ENCODE data around the gene SLX4.

The SLX4 gene

DNA sequence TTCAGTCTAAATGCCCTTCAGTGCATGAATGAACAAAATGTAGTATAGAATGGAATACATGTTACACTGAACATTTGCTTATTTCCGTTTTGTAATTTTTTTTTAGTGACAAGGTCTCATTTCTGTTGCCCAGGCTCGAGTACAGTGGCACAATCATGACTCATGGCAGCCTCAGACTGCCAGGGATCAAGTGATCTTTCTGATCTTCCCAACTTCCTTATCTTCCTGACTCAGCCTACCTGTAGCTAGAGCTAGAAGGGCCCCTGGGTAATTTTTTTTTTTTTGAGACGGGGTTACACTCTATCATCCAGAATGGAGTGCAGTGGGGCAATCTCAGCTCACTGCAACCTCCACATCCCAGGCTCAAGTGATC is 7.3 kb upstream of the SLX4 start:
- Histone ChIP-seq H3K9ac (ENCODE audit: low read length) (no peak overlapping the region), H3K4me3 (ENCODE audit: low read length) (no peak overlapping the region), H3K4me1 (ENCODE audit: low read length) (peaks cover 25% of the 10 kb centered on the region), H3K27me3 (replicated peaks; ENCODE audit: insufficient read depth, low read length) (no peaks in the 10 kb centered on the region), H4K20me1 (ENCODE audit: insufficient read depth, low read length) (no peaks in the 10 kb centered on the region), H3K36me3 (replicated peaks; ENCODE audit: insufficient read depth, low read length) (0 out of 2 replicates have a peak, but pooled peaks cover 4% of the 10 kb centered on the region), H3K79me2 (ENCODE audit: low read length) (peaks cover 73% of the 10 kb centered on the region), H3K9me3 (replicated peaks; ENCODE audit: insufficient read depth, low read length) (no peaks in the 10 kb centered on the region), H2AFZ (ENCODE audit: low read length) (no peak overlapping the region), H3K27ac (ENCODE audit: low read length) (no peak overlapping the region), H3K9me2 (replicated peaks; ENCODE audit: insufficient read depth, low read length) (no peaks in the 10 kb centered on the region), H3K4me2 (ENCODE audit: low read depth, low read length) (no peak overlapping the region), H3F3A (ENCODE audit: insufficient read depth, low read length) (peaks cover 27% of the 10 kb centered on the region)
- no peak for DNase-seq
- TF ChIP-seq EZH2 (optimal IDR thresholded peaks at IDR 0.05; ENCODE audit: low read depth, low read length) = no peak
- TF ChIP-seq EZH2phosphoT487 (IDR thresholded peaks at IDR 0.05; ENCODE audit: low read length) = no peak
- TF ChIP-seq, protein P1, sequence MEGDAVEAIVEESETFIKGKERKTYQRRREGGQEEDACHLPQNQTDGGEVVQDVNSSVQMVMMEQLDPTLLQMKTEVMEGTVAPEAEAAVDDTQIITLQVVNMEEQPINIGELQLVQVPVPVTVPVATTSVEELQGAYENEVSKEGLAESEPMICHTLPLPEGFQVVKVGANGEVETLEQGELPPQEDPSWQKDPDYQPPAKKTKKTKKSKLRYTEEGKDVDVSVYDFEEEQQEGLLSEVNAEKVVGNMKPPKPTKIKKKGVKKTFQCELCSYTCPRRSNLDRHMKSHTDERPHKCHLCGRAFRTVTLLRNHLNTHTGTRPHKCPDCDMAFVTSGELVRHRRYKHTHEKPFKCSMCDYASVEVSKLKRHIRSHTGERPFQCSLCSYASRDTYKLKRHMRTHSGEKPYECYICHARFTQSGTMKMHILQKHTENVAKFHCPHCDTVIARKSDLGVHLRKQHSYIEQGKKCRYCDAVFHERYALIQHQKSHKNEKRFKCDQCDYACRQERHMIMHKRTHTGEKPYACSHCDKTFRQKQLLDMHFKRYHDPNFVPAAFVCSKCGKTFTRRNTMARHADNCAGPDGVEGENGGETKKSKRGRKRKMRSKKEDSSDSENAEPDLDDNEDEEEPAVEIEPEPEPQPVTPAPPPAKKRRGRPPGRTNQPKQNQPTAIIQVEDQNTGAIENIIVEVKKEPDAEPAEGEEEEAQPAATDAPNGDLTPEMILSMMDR (IDR thresholded peaks at IDR 0.05; ENCODE audit: low read length) = no peak

DNA sequence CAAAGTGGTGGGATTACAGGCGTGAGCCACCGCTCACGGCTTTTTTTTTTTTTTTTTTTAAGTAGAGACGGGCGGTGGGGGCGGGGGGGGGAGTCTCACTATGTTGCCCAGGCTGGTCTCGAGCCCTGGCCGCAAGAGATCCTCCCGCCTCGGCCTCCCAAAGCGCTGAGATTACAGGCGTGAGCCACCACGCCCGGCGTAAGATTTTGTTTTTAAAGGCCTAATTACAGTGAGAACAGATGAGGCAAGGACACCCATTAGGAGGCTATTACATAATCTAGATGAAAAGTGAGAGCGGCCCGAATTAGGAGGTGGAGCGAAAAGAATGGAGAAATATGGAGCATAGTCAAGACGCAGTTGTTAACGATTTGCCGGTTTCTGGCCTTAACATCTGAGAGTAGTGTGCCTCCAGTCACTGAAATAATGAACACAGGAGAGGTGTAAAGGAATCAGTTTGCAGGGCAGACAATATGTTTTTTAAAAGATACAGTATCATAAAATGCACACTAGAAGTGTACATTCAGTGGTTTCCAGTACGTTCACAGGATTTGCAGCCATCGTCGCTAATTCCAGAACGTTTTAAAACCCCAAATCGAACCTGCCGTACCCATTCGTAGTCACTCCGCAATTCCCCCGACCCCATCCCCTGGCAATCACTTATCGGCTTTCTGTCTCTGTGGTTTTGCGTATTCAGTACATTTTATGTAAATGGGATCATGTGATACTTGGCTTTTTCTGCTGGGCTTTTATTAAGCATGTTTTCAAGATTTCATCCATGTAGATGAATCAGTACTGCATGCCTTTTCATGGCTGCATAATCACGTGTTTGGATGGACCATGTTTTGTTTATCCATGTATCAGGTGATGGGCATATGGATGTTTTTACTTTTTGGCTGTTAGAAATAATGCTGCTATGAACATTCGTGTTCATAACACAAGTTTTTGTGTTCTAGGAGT is 1.4 kb upstream of the SLX4 start:
- peaks cover 3% of the 10 kb centered on the region; the same call in 1 of the 2 replicates for H3F3A ChIP-seq (ENCODE audit: insufficient read depth, low read length)
- no peak overlapping the region for H2AFZ ChIP-seq (ENCODE audit: low read length)
- H3K36me3 ChIP-seq (replicated peaks; ENCODE audit: insufficient read depth, low read length) = 0 out of 2 replicates have a peak, but pooled peaks cover 4% of the 10 kb centered on the region
- TF ChIP-seq EZH2 (optimal IDR thresholded peaks at IDR 0.05; ENCODE audit: low read depth, low read length) = no peak
- TF ChIP-seq EZH2phosphoT487 (IDR thresholded peaks at IDR 0.05; ENCODE audit: low read length) = no peak
- TF ChIP-seq, protein P1 (IDR thresholded peaks at IDR 0.05; ENCODE audit: low read length) = no peak
- no peaks in the 10 kb centered on the region for H3K9me3 ChIP-seq (replicated peaks; ENCODE audit: insufficient read depth, low read length)
- H3K9ac ChIP-seq (ENCODE audit: low read length) = peak overlapping the region; percentile 91; the same call in 1 of the 2 replicates
- peaks cover 14% of the 10 kb centered on the region for H3K4me1 ChIP-seq (ENCODE audit: low read length)
- H4K20me1 ChIP-seq (ENCODE audit: insufficient read depth, low read length) = no peaks in the 10 kb centered on the region
- H3K27me3 ChIP-seq (replicated peaks; ENCODE audit: insufficient read depth, low read length) = no peaks in the 10 kb centered on the region
- no peak overlapping the region for H3K27ac ChIP-seq (ENCODE audit: low read length)
- H3K79me2 ChIP-seq (ENCODE audit: low read length) = peaks cover 70% of the 10 kb centered on the region
- DNase-seq = no peak
- no peaks in the 10 kb centered on the region for H3K9me2 ChIP-seq (replicated peaks; ENCODE audit: insufficient read depth, low read length)
- peak overlapping the region; percentile 73; the same call in 1 of the 2 replicates for H3K4me2 ChIP-seq (ENCODE audit: low read depth, low read length)
- H3K4me3 ChIP-seq (ENCODE audit: low read length) = peak overlapping the region; percentile 98

DNA sequence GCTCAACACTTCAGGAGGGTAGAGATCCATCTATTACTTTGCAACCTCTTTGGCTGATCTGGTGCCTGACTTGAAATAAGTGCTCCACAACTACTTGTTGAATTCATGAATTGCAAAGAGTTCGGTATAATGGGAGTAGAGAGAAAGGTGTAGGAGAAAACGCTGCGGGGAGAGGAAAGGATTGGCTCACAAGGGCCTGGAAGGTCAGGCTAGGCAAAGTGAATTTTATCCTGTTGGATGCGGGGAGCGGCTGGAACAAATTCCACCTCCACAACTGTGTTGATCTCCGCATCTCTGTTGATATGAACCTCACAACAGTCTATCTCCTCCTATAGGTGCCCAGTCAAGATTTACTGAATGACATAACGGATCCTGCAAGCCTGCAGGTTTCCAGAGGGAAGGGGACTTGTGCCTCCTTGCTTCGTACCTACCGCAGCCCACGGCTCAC is 684 bp downstream of the SLX4 start:
- no peak for TF ChIP-seq EZH2phosphoT487 (IDR thresholded peaks at IDR 0.05; ENCODE audit: low read length)
- no peak for TF ChIP-seq EZH2 (optimal IDR thresholded peaks at IDR 0.05; ENCODE audit: low read depth, low read length)
- TF ChIP-seq, protein P1 (IDR thresholded peaks at IDR 0.05; ENCODE audit: low read length) = no peak
- Histone ChIP-seq H3K4me2 (ENCODE audit: low read depth, low read length) (peak overlapping the region; percentile 96), H3K4me3 (ENCODE audit: low read length) (peak overlapping the region; percentile 96), H2AFZ (ENCODE audit: low read length) (peak overlapping the region; percentile 95), H3K9me2 (replicated peaks; ENCODE audit: insufficient read depth, low read length) (no peaks in the 10 kb centered on the region), H3K79me2 (ENCODE audit: low read length) (peaks cover 51% of the 10 kb centered on the region), H3K27ac (ENCODE audit: low read length) (no peak overlapping the region), H3K9me3 (replicated peaks; ENCODE audit: insufficient read depth, low read length) (no peaks in the 10 kb centered on the region), H3K9ac (ENCODE audit: low read length) (peak overlapping the region; percentile 88), H3K36me3 (replicated peaks; ENCODE audit: insufficient read depth, low read length) (0 out of 2 replicates have a peak, but pooled peaks cover 4% of the 10 kb centered on the region), H3K27me3 (replicated peaks; ENCODE audit: insufficient read depth, low read length) (no peaks in the 10 kb centered on the region), H4K20me1 (ENCODE audit: insufficient read depth, low read length) (no peaks in the 10 kb centered on the region), H3F3A (ENCODE audit: insufficient read depth, low read length) (peaks cover 3% of the 10 kb centered on the region; the same call in 1 of the 2 replicates), H3K4me1 (ENCODE audit: low read length) (peaks cover 14% of the 10 kb centered on the region)
- DNase-seq = no peak

All from MM.1S (cell line).